ENCODE results near the gene JDP2.
"Not testable (repeated sequence)": the region's sequence is repeated elsewhere in the genome, so short reads cannot be mapped to it uniquely, and the experiment has no call there.

JDP2 gene, protein sequence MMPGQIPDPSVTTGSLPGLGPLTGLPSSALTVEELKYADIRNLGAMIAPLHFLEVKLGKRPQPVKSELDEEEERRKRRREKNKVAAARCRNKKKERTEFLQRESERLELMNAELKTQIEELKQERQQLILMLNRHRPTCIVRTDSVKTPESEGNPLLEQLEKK

DNA sequence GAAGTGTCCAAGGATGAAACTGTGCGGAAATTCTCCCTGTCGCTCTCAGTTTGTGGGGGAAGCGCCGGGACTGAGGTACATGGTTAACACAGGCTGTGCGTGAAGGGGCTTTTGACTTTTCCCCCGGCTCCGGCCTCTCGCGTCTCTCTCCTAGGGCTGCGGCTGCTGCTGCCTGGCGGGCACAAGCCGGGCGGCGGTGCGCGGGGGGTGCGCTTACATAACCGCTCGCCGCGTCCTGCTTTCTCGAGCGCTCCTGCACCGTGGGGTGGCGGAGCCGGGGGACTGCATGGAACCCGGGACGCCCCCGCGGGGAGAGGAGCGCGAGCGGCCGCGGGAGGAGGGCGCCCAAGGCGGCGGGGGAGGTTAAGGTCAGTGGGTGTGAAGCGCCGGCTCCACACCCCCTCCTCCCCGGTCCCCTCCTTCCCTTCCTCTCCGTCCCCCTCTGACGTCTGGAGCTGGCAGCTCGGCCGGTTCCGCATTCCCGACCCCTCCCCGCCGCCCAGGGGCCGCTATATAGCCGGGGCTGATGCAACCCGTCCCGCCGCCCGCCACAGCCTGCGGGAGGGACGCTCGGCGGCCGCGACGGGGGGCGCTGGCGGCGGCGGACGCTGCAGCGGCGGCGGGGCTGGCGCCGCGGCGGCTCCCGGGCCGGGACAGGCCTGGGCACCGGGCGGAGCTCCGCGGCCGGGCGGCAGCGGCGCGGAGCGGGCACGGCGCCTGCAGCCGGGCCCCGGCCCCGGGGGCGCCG is at the start of gene JDP2:
TSS of gene JDP2 (plus strand) at position 541 of the 748 bp plus-strand sequence. CDS start 9,899 bp downstream, outside the sequence.
- DNase-seq, result peak; percentile 21

DNA sequence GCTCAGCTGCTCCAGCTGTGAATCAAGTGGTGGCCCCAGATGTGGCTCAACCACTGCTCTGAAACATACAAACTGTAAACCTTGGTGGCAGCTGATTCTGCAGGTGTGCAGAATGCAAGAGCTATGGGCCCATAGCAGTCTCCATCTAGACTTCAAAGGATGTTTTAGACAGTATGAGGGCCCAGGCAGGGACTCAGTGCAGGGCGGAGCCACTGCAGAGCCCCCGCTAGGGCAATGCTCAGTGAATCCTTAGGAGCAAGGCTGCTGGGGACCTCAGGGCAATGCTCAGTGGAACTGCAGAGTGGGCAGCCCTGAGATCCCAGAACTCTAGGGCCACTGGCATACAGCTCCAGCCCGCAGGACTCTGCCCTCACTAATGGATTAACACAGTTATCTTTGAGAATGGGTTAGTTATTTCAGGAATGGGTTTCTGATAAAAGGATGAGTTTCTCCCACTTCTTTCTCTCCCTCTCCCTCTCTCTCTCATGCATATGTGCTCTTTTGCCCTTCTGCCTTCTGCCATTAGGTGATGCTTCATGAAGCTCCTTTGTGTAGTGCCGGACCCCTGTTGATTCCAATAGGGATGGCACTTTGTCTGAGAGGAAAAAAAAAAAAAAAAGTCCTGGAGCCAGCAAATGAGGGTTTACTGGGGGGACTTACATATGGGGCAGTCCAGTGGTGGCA is 48.4 kb upstream of the JDP2 start:
- no peak for DNase-seq

DNA sequence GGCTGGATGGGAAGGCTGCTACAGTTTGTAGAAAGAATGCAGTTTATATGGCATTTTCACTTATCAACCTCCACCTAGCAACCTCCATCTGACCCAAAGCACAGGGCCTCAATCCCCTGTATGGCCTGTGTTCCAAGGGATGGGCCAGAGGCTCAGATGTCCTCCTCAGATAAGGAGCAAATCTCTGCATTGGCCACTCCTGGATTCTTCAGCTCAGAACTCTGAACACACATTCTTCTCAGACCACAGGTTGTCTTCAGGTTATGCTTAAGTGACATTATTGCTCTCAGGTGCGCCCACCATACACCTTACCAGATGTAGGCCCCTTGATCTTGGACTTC is 47.9 kb upstream of the JDP2 start:
- no peak for DNase-seq

DNA sequence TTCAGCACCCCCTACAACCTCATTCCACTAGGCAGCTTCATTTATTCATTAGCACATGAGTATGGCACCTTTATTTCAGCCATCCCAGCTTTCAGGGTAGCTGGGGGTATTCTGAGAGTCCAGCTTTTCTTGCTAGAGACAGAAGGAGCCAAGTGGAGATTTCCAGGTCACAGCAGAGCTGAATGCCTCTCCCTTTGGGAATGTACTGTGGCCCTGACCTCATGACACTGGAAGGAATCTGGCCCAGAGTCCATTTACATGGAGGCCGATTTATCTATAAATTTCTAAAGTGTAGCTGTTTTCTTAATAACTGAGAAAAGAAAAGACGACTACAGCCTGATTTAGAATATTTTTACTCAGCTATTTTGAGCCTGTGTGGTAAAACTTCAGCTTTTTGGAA is 47.2 kb upstream of the JDP2 start:
- no peak for DNase-seq

DNA sequence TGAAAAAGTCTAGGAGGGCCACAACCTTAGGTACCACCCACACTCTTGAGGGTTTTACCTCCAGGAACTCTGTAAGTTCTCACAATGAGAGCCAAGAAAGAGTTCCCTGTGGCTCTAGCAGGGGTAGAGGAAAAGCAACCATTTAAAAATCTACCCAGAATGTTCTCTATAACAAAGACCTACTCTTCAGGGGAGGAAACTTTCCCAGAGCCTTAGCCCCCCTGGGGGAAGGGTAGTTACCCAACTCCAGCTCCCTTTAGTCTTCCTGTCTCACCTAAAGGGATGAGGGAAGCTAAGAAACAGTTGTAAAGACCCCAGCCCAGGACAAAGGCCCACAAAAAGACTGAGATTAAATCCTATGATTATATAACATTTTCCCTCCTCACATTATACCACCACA is 46.2 kb upstream of the JDP2 start:
- DNase-seq, result no peak

DNA sequence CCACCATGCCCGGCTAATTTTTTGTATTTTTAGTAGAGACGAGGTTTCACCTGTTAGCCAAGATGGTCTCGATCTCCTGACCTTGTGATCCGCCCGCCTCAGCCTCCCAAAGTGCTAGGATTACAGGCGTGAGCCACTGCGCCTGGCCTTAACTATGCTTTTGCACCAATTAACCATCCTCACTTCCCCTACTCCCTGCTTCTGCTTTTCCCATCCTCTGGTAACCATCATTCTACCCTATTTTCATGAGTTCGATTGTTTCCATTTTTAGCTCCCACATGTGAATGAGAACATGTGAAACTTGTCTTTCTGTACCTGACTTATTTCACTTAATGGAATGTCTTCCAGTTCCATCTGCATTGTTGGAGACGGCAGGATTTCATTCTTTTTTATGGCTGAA is 44.6 kb upstream of the JDP2 start:
- not testable (repeated sequence) for DNase-seq

DNA sequence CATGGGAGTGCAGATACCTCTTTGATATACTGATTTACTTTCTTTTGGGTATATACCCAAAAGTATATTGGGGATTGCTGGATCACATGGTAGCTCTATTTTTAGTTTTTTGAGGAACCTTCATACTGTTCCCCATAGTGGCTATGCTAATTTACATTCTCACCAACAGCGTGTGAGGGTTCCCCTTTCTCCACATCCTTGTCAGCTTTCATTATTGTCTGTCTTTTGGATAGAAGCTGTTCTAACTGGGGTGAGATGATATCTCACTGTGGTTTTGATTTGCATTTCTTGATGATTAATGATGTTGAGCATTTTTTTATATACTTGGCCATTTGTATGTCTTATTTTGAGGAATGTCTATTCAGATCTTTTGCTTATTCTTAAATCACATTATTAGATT is 44.1 kb upstream of the JDP2 start:
- no peak for DNase-seq

DNA sequence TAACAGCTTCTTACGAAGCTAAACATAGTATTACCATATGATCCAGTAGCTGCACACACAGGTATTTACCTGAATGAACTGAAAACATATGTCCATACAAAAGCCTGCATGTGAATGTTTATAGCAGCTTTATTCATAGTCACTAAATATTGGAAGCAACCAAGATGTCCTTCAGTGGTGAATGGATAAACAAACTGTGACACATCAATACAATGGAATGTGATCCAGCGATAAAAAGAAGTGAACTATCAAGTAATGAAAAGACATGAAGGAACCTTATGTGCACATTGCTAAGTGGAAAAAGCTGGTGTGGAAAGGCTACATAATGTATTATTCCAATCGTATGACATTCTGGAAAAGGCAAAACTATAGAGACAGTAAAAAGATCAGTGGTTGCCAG is 38.1 kb upstream of the JDP2 start:
- DNase-seq, result no peak

DNA sequence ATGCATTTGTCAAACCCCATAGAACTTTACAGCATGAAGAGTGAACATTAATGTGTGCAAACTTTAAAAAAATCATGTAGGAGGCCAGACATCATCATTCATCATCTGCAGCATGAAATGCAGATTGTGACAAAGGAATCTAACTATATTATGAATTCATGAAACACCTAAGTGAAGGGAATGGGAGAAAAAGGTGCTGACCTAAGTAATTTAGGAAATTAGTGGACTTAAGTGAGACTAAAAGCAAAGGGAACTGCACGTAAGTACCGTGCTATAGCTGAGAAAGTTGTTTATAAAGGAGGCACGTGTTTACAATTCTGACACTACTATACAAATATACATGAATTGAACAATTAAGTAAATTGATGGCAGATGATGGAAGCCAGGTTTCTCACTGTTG is 37.6 kb upstream of the JDP2 start:
- no peak for DNase-seq

DNA sequence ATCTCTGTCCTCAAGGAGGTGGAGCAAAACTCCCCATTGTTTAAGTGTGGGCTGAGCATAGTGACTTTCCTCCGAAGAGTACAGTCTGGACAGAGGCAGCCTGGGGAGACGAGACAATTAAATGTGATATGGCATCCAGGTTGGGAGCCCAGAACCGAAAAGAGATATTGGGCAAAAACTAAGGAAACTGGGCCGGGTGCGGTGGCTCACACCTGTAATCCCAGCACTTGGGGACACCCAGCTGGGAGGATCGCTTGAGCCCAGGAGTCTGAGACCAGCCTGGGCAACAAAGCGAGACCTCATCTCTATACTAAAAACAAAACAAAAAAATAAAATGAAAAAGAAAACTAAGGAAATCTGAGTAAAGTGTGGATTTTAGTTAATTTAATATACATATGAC is 35.9 kb upstream of the JDP2 start:
- no peak for DNase-seq

DNA sequence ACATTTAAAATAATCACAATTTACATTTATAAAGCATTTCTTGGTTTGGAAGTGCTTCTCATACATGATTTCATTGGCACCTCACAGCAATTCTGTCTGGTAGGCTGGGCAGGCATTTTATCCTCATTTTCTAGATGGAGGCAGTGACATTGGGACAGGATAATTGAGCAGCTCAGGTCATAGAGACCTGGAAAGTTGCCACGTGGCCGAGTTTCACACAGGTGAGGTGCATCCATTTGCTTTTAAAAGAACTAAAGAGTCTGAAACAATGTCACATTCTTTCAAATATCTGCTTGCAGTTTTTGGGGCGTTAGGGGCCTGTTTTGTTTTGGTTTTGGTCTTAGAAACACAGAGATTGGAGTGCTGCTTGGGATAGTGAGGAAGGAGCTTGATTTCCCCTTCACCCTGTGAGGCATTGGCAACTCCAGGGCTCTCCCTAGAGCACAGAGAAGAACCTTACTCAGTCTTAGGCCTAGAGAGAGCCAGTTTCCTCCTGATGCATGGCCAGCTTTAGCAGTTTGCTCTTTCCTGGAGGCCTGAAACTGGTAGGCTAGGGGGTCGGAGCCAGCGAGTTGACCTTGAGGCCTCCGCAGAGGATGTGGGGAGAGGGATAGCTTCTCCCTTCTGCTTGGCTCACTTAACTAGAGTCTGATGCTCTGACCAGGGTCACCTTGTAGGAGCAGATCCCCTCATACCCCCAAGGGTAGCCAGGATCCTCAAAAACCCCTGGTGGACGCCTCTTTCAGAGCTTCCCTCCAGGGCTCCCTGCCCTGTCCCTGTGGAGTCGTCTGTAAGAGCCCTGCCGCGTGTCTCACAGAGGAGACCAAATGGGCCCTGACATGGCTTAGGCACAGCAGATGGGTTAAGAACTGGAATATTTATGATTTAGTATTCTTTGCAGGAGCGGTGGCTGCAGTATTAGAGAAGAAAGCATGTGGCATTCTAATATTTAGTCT is 34.9 kb upstream of the JDP2 start:
- no peak for DNase-seq

DNA sequence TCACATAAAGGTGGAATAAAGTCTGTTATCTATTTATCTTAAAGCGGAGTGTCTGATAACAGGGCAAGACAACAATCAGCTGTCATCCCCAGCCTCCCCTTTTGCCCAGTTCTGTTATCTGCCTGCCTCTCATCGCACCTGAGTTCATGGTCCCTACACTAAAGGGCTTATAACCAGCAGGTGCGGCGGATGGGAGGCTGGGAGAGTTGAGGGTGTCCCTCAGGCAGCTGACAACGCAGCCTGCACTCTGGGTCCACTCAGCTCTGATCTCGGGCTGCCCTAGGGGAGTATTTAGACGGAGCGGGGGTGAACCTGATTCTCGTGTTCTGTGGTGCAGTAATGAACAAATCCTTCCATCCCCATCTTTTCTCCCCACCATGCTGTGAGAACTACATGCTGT is 34.0 kb upstream of the JDP2 start:
- DNase-seq, result no peak

DNA sequence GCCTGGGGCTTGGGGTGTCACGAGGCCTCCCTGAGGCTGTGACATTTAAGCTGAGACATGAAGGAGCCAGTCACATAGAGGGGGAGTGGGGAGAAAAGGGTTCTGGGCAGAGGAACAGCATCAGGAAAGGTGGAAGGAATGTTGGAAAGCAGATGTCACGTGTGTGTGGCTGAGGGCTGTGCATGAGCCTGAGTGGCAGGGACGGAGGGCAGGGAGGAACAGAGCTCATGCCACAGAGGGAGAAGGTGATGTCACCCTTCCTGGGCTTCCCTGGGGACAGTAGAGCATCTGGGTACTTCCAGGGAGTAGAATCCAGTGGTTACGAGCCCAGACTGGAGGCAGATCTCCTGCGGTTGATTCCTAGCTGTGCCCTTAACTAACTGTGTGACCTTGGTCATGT is 32.0 kb upstream of the JDP2 start:
- DNase-seq, result no peak

DNA sequence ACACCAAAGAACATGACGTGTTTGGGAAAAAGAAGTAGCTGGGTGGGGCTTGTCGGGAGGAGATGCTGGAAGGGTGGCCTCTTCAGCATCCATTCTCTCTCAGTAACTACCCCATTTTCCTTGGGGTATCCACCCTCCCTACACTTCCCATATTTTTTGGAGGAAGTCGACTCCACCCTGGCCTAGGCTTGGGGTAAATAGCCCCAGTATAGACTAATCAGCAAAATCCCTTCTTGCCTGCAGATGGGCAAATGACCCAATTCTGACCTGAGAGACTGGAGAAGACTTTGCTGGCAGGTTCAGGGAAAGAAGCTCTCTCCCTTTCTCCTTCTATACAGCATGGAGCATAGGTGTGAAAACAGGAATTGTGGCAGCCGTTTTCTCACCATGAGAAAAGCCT is 28.5 kb upstream of the JDP2 start:
- DNase-seq, result no peak

DNA sequence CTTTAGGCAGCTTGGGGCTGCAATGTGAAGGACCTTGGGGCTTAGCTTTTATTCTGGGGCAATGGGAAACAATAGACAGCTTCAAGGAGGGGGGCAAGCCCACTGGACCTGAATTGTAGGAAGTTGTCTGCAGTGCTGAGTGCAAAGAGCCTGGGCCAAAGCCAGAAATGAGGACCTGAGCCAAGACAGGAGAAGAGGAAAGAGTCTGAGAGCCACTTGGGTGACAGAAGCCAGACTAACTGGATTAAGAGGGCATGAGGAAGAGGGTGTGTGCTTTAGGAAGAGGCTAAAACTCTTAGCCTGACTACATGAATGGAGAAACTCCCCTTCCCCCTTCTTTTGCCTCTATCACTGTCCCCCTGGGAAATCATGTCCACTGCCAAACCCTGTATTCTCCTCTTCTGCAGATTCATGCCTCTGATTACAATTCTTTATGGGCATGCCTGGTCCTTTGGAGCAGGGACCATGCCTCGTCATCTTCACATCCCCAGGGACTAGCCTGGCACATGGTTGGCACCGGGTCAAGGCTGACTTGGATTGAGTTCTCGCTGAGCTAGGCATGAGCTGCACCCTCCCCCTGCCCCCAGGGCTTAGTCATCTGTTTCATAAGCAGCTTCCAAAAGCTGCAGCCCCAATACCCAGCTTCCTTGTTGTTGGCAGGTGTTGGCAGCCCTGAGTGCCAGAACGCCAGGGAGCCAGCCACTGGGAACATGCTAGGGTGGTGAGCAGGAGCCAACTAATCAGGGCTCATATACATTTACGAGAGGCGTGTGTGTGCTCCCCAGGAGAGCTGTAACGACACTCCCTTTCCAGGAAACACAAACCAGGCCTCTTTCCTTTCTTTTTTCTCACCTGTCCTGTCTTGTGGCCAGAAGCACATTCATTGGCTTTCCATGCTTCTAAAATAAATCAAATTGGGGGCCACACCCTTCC is 27.7 kb upstream of the JDP2 start:
- no peak for DNase-seq

DNA sequence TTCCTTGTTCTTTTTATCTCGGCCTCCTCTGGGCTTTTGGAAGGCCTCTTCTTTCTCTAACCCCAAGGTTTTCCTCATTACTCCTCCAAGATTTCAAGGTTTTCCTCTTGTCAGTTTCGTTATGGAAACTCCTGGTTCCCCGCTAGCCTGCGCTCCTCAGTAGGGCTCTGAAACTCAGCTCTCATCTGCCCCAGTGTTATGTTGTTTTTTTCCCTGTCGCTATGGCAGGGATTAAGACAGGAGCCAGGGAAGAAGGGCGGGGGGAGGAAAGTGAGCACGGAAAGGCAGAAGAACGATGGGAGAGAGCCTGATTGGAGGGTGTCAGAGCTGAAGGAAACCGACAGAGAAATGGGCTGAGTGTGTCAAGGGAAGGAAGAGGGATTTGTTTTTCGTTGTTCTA is 26.5 kb upstream of the JDP2 start:
- no peak for DNase-seq

DNA sequence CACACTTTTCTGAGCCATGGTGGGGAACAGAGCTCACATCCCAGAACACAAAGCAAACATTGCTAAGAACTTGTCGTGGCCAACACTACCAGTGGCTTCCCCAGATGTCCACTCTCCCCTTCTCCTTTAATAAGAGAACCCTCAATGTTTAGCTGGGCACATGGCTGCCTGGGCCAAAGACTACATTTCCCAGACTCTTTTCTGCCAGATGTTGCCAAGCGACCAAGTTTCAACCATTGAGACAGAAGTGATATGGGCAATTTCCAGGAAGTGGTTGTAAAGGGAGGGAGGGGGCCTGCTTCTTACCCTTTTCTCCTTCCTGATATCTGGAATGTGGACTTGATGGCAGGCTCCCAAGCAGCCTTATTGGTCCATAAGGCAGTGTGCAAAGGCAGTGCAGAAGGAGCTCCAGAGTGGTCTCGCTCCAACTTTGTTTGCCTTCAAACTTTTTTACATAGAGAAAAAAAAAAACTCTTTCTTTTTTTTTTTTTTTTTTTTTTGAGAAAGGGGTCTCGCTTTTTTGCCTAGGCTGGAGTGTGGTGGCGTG is 24.9 kb upstream of the JDP2 start:
- DNase-seq, result no peak

DNA sequence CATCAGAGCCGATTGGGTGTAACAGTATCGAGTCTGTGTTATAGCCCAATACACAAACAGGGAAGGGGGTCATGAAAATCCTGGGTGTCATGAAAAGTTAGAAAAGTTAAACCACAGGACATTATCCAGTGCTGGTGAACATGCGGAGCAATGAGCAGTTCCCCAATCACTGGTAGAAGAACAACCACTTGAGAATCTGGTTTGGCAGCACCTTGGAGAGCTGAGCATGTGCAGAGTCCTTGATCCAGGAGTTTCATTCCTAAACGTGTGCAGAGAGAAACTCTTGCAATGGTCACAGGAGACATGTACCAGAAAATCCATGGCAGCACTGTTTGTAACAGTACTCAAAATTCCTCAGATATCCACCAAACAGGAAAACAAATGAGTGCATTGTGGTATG is 23.0 kb upstream of the JDP2 start:
- no peak for DNase-seq

DNA sequence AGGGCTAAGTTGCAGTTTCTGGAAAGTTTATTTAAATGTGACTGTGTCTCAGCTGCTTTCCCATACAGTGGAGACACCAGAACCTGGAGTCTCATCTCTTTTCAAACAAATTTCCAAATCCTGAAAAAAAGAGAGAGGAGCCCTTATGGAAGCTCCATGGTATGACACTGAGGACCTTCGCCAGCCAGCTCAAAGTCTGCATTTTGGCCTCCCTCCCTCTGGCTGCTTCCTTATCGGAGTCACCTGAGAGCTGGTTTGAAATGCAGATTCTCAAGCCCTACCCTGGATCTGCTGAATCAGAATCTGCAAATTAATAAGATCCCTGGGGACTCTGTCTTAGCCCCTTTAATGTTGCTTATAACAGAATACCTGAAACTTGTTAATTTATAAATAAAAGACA is 21.7 kb upstream of the JDP2 start:
- DNase-seq, result no peak

DNA sequence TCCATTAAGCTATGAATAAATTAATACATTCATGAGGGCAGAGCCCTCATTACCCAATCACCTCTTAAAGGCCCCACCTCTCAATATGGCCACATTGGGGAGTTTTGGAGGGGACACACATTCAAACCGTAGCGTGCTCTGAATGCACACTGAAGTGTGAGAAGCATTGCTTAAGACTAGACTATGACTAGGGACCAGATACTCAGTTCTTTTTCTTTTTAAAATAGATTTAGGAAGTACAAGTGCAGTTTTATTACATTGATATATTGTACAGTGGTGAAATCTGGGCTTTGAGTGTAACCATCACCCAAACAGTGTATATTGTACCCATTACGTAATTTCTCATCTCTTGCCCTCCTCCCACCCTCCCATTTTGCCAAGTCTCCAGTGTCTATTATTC is 21.0 kb upstream of the JDP2 start:
- no peak for DNase-seq

DNA sequence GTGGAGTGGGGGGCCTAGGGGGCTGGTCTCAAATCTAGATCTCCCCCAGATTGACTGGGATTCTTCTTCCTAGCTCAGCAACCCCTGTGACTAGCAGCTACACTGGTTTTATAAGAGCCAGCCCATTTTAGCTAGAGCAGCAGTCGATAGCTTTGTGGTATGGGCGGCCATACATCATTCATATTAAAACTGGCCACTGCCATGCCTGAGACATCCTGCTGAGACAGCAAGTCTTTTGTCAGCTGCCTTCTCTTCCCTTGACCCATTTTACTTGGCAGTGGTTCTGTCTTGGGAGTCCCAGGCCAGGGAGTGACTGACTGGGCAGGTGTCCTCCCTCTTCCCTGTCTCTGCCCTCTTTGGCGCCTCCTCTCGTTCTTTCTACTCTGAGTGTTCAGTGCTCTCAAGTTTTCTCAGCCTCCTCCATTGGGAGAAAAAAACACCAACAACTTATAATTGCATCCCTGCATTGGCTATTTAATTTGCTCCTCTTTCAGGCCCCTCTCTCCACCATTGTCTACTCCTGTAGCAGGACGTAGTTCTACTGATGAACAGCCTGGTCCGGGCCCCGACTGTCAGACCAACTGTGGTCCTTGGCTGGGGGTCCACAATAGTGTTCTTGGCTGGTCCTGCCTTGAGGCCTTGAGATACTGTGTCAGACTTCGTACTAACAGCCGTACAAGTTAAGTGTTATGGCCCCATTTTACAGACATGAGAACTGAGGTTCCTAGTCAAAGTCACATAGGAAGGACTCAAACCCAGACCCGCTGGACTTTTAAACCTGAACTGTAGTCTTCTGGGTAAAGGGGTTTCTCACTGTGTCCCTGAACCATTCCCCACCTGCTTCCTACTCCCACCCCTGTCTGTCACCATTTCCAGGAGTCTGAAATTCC is 18.3 kb upstream of the JDP2 start:
- DNase-seq, result no peak
